NCI-H510A treated with DMSO at 0.1 percent for 48 hours (cell line): ENCODE data around the gene LPGAT1.

ENCODE experiments used
- DNase-seq: peaks from one replicate; lab custom pipeline; 2025; lab: John Stamatoyannopoulos, UW

LPGAT1 gene

DNA sequence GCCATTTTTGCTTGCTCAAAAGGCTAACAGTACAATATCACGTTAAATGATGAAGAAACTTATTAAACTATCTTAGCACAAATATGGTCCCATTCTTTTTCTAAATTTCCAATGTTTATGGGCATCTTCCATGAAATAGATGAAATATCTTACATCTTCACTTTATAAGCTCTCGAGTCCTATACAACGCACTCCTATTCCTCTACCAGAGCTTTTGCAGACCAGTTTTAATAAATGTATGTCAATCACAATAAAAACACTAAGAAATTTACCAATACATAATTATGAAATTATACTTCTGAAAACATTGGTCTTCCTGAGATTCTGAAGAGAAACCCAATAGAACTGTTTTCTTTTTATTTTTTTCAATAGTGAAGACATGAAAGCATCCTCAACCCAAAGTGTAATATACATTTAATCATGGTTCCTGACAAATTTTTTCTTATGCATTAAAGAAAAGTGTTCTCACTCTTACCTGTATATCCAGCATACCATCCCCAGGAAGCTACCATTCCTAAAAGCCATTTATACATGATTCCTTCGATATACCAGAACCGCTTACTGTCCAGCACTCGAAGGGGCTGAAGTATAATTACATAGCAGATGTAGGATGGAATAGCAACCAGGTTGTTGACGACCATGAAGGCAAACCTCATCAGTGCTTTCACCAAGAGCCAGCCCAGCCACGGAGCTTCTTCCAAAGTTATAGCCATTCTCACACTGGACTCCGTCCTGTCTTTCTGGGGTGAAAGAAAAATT is 1.8 kb downstream of the LPGAT1 start:
- no peak for DNase-seq

DNA sequence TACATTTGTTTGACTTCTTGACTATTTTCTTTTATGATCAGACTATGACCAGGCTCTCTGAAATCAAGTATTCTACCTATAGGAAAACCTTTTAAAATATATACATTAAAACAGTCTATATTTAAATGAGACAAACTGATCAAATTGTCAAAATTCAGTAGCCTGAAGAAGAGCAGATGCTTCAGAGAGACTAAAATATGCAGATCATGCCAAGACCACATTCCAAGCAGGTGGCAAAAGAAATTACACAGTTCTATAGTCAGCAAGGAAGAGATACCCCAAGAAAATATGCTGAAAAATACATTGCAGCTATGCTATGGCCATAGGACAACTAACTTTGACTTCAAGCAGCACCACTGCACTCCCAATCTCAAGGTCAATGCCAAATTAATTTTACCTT is 3.5 kb downstream of the LPGAT1 start:
- DNase-seq: no peak

DNA sequence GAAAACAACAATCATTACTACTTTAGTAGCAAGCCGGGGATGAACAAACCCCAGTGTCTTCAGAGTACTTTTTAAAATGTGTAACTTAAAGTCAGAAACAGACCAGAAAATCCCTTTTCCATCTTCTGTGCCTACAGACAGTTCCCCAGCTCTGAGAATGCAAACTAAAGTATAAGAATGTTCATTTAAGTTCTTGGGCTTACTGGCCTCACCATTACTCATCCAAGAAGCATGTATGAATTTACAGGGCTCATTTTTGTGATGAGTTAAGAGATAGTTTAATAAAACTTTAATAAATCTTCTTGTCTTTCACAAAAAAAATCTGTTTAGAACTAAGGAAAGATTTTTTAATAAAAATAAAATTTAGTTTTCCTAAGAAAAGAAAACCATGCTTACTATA is 4.6 kb downstream of the LPGAT1 start:
- DNase-seq: no peak

DNA sequence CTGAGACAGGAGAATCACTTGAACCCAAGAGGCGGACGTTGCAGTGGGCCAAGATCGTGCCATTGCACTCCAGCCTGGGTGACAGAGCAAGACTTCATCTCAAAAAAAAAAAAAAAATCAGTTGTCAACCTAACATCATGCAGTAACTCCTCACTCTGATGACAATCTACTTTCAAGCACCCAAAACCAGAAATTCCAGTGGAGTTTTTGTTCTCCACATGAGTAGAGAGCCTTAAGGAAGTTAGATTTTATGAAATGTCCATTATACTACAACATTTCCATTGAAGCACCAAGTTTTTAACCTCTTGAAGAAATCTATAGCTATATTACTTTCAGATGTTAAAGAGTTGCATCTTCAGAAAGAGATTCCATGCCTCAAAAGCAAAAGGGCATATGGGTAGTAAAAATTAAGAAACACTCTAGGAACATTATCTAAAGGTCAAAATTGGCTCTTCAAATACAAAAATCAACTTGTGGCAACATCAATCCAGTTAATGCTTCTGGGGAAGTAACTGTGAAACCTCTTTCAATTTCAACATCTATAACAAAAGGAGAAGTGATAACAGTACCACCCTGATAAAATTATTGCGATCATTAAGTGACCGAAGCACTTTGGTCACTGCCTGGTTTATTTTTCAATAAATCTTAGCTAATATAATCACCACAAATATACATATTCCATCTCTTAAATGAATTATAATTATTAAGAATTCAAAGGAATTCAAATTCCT is 7.7 kb downstream of the LPGAT1 start:
- no peak for DNase-seq

DNA sequence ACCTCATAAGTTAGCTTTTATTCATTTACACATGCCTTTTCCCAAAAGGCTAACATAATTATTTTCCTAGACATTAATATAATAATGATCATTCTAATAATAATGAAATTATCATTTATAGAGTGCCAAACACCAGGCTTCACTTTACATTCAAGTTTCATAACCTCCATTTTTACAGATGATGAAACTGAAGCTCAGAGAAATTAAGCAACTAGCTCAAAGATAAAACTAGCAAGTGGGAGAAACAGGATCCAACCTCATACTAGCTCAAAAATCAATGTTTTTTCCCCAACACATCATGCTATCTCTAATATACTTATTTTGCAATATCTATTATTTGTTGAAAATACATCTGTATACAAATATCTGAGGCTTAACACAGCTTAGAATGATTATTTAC is 14.0 kb downstream of the LPGAT1 start:
- DNase-seq: no peak

DNA sequence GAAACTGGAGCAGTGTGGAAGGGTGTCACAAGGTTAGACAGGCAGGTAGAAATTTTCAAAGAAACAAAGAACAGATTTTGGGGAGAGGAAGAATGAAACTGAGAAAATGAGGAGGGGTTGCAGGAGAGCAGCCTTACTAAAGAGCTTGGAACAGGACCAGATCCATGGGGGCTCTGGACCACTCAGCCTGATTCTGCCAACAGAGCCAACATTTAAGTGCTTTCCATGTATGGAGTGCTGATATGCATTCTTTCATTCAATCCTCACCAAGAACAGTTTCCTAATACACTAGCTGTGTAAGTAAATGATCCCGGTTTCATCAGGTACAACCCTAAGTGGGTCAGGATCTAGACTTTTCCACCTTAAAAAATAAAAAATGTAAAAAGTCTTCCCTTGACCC is 16.2 kb downstream of the LPGAT1 start:
- DNase-seq: no peak

DNA sequence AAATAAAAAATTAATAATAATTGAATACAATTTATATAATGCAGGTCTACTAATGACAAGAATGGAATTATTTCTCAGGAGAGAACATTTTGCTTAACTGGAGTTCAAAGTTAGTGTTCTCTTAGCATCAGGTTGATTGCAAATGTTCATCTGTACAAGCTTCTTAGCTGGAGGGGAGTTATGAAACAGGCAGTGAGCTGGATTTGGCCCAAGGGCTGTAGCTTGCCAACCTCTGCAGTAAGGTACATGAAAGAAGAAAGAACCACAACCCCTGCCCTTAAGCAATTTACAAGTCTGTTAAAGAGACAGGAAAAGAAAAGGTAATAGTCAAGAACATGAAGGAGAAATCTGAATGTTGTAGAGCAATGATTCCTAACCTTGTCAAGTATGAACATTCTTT is 17.0 kb downstream of the LPGAT1 start:
- no peak for DNase-seq

DNA sequence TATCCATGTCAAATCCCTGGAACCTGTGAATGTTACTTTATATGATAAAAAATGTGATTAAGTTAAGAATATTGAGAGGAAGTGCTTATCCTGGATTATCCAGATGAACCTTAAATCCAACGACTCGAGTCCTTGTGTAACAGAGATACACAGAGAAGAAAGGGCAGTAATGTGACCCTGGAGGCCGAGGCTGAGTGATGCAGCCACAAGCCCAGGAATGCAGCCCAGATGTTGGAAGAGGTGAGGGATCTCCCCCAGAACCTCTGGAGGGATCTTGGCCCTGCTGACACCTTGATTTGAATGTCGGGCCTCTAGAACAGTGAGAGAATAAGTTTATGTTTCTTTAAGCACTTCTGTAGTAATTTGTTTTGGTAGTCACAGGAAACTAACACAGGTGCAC is 18.0 kb downstream of the LPGAT1 start:
- no peak for DNase-seq

DNA sequence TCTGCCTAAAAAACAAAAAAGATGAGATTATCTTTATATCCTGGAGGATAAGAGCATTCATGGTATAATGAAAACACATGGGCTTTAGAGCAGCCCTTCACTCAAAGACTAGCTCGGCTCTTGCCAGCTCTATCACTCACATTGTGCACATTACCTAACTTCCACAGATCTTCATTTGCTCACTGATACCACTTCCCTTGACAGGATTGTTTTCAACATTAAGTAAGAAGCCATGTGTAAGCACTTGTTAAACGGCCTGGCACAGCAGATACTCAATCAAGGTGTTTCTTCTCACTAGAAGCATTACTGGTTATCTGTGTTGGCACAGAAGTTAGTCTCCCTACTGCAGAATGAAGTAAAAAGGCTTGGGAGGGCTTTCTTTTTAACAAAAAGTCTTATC is 18.7 kb downstream of the LPGAT1 start:
- no peak for DNase-seq

DNA sequence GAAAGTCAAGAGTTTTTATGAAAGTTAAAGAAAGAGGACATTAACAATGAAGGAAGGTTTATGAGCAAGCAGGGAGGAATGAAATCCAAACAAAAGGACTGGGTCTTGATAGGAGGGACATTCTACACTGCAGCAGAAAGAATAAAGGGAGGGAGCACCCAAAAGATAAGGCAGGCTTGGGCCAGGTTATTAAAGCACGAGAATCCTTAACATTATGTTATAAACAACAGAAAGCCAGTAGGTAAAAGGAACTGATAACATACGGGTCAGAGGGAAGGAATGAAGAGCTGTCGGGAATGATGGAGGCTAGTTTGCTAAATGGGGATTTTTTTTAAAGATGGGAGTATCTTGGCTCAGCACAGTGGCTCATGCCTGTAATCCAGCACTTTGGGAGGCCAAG is 19.4 kb downstream of the LPGAT1 start:
- no peak for DNase-seq

DNA sequence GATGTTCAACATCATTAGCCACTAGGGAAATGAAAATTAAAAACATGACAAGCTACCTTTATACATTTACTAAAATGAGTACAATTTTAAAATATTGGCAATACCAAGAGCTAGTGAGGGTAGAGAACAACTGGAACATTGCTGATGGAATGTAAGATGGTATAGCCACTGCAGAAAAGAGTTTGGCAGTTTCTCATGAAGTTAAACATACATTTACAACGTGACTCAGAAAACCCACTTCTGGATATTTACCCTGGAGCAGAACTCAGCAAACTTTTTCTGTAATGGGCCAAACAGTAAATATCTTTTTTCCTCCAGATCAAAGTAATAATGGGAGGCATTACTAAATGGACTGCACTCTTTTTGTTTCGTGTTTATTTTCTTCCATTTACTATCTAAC is 22.1 kb downstream of the LPGAT1 start:
- DNase-seq: no peak

DNA sequence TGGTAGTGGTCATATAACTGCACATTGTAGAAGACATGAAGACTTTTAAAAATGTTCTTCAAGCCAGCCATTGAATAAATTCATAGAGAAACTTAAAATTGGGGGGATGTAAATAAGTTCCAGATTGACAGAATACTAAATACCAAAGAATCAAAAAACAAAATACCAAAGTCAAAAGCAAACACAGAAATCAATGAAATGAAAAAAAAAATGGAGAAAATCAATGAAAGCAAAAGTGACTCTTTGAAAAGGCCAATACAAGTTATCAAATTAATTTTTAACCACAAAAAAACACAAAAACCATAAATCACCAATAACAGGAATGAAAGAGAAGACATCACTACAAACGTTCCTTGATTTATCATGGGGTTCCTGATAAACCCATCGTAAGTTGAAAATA is 25.6 kb downstream of the LPGAT1 start:
- no peak for DNase-seq

DNA sequence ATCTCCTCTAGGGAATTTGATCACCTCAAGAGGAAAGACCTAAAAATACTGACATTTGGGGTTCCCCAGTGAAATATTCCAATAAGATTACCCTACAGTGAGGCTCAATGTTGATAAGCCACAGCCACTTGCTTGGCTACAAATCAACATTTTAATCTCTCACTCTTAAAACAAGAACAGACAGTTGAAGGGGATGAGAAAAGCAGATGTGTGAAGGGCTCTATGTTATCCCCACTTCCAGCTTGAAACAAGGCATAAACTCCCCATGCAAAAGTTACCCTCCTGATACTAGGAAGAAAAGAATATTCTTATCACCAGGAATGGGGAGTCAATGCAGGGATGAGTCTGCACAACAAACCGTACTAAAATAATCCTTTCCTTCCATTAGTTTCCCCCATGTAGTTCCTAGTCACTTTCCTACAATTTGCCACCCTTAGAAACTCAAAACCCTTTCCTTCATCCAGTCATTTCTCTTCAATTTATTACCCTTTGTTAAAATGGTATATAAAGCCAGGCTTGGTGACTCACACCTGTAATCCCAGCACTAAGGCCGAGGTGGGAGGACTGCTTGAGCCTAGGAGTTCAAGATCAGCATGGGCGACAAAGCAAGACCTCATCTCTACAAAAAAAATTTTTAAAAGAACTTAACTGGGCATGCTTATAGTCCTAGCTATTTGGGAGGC is 29.5 kb downstream of the LPGAT1 start:
- no peak for DNase-seq

DNA sequence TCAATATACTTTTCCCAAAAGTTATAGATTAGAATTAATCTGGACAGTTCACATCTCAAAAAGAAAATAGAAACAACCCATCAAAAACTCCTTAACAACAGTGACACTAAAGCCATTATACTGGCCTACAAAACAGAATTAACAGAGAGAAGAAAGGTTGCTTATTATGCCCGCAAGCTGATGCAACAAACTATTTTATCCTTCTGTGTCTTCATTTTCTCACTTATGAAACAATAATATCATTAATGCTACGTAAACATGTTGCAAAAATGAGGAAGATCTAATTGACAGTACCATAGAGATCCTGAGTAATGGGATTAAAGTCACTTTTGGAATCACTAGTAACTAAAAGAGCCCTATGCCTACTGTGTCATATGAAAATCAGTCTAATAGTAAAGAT is 32.6 kb downstream of the LPGAT1 start:
- DNase-seq: no peak

DNA sequence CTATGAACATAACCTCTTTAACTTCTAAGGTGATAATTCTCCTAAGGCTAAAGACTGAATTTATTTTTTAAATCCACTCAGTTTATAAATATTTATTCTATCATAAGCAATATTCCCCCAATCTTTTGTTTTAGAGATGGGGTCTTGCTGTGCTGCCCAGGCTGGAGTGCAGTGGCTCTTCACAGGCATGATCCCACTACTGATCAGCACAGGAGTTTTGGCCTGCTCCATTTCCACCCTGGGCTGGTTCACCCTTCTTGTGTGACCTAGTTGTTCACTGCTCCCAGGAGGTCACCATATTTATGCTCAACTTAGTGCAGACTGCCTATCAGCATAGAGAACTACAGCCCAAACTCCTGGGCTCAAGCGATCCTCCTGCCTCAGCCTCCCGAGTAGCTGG is 38.6 kb downstream of the LPGAT1 start:
- DNase-seq: no peak

DNA sequence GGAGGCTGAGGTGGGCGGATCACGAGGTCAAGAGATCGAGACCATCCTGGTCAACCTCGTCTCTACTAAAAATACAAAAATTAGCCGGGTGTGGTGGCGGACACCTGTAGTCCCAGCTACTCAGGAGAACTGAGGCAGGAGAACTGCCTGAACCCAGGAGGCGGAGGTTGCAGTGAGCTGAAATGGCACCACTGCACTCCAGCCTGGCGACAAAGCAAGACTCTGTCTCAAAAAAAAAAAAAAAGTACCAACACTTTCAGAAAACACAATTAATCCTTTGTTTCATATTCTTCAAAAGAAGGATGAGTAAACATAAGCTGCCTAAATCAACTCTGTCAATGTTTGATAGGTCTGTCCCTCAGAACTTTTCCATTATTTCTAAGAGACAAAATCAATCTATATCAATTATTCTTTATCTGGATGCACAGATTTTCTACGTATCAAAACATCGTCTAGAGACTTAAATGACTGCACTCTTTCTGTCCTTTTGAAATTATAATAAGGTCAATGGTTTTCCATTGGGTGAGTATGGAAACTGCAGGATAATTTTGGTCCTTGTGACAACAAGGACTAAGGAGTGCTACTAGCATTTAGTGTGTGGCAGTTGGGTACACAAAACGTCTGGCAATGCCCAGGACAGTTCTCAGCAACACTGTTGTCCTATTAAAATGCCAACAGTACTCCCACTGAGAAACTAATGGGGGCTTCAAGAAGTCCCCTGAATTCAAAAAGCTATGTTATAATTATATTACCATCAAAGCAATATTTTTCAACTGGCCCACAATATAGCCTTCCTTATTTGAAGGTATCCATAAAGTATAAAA is 40.7 kb downstream of the LPGAT1 start:
- no peak for DNase-seq

DNA sequence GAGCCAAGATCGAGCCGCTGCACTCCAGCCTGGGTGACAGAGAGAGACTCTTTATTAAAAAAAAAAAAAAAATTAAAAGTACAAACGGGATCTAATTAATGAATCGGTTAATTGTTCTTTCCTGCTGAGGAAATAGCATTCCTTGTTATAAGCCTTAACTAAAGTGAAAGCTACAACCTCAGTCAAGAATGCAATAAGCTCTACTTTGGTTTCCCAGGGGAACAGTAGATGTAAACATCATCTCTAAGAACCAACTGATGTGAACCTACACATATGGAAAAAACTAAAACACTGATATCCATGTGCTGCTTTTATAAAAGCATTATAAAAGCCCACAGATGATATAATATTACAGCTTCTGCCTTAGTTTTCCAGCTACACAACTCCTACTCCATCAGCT is 41.9 kb downstream of the LPGAT1 start:
- no peak for DNase-seq

DNA sequence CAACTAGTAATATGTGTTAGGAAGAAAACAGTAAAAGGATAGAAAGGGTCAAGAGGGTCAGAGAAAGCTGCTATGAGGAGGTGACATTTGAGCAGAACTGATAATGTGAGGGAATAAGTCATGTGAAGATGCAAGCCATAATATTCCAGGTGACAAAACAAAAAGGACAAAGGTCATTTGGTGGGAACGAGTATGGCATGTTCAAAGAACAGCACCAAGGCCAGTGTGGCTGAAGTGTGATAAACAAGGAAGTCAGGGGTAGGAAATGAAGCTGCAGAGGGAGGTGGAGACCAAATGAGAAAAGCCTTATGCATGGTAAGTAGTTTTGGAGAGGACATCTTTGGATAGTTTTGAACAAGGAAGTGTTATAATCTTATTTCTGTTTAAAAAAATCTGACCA is 46.7 kb downstream of the LPGAT1 start:
- no peak for DNase-seq

DNA sequence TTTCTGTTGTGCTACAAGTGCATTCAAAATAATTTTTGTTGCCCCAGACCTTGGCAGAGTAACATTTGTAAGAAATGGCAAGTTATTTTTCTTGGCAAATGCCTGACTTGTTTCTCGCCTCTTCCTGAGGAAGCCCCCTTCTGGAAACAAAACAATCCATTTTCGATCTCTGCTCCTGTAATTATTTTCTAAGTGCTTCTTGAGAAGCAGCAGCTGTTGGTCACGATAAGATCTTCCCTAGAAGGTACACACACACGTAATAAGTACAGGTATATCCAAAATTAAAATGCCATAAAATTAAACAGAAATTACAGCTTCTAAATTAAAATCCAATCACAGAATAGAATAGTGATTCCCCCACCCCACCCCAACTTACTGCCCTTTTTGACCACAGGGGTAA is 47.3 kb downstream of the LPGAT1 start:
- no peak for DNase-seq

DNA sequence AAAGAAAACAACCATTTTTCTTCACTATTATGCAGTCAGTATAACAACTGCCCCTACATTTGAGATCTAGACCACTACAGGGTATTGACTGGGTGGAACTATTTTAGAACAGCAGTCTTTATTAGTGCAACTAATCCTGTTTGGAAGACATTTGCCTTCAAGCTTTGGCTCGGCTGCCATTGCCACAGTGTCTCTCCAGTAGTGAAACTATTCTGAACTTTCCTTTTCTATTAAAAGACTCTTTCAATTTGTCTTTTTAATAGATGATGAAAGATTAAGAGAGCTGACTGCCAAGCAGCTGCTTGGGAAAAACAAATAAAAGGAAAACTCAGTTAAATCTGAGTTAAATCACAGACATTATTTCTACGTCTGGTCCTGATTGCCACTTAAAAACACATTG is 49.3 kb downstream of the LPGAT1 start:
- DNase-seq: no peak

DNA sequence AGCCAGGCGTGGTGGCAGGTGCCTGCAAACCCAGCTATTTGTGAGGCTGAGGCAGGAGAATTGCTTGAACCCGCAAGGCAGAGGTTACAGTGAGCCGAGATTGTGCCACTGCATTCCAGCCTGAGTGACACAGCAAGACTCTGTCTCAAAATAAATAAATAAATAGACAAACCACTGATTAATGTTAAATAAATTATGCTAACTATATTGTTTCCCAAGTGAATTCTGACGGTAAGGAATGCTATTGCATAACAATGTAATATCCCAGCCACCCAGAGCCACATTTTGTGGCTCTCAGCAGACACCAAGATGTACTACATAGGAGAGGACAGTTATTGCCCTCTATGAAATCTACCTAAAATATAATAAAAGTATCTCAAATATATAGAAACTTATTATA is 55.4 kb downstream of the LPGAT1 start:
- DNase-seq: no peak

DNA sequence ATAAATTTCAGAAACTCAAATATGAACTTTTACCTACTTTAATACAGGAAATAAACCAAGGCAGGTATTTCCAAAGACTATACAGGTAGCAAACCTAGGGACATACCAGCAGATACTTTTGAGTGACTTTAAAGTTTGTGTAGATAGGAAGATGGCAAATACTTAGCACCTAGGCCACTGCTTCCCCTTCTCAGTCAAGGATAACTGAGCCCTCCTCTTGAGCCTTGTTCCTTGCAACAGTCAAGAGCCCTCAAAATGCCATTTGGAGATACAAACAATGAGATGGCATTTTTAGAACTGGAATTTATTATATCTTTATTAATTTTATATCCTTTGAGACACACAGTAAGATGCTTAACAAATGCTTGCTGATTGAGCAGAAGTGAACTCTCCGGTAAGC is 65.9 kb downstream of the LPGAT1 start:
- no peak for DNase-seq
